Measurements from ENCODE around the gene MADCAM1. TPM values are rescaled to one million over a fixed set of nuclear protein-coding genes. Genes with fewer than 3 reads are reported as not detected.

Gene MADCAM1
- total RNA-seq, 4 donors from 2014 or later, result 0.34 to 0.57 TPM; not detected in 2

GRCh38 chr19:453606-454005 is 42.7 kb upstream of the MADCAM1 start:
- intact Hi-C loops (cut with DNase I; ENCODE audit: low total_unique reads), result no loop called here
- no peak overlapping the region for H3K4me3 ChIP-seq (ENCODE audit: low read depth, poor library complexity, severe bottlenecking)
- 93 to 95% methylated on average over 22 of the region's 22 CpGs for WGBS, 2 donors
- no peak for DNase-seq (ENCODE audit: low spot score in 2 of 2)
- no peak for TF ChIP-seq POLR2A (IDR thresholded peaks at IDR 0.05)

- no peak for TF ChIP-seq POLR2A (IDR thresholded peaks at IDR 0.05)
- no peak for TF ChIP-seq CTCF (IDR thresholded peaks at IDR 0.05)
- H3K4me3 ChIP-seq (ENCODE audit: low read depth, poor library complexity, severe bottlenecking), result no peak overlapping the region
- no peak for DNase-seq (ENCODE audit: low spot score in 2 of 2)
- 95 to 97% methylated on average over 39 of the region's 39 CpGs for WGBS, 2 donors
- intact Hi-C loops (cut with DNase I; ENCODE audit: low total_unique reads), result no loop called here
Measured at GRCh38 chr19:455031-455705, 41.1 kb upstream of the MADCAM1 start.

- intact Hi-C loops (cut with DNase I; ENCODE audit: low total_unique reads), result no loop called here
- TF ChIP-seq CTCF (IDR thresholded peaks at IDR 0.05), result no peak
- no peak for TF ChIP-seq POLR2A (IDR thresholded peaks at IDR 0.05)
- no peak overlapping the region for H3K4me3 ChIP-seq (ENCODE audit: low read depth, poor library complexity, severe bottlenecking)
- no peak for DNase-seq (ENCODE audit: low spot score in 2 of 2)
- WGBS, 2 donors, result 90 to 93% methylated on average over 29 to 31 of the region's 31 CpGs
Measured at GRCh38 chr19:455851-456546, 40.3 kb upstream of the MADCAM1 start.

- intact Hi-C loops (cut with DNase I; ENCODE audit: low total_unique reads), result no loop called here
- no peak for DNase-seq (ENCODE audit: low spot score in 2 of 2)
- WGBS, 2 donors, result 86 to 89% methylated on average over 18 of the region's 18 CpGs
- no peak overlapping the region for H3K4me3 ChIP-seq (ENCODE audit: low read depth, poor library complexity, severe bottlenecking)
- TF ChIP-seq CTCF (IDR thresholded peaks at IDR 0.05) (no peak), POLR2A (IDR thresholded peaks at IDR 0.05) (no peak)
Measured at GRCh38 chr19:456547-457110, 39.7 kb upstream of the MADCAM1 start.

GRCh38 chr19:457636-458035 is 38.6 kb upstream of the MADCAM1 start:
- TF ChIP-seq CTCF (IDR thresholded peaks at IDR 0.05), result no peak
- TF ChIP-seq POLR2A (IDR thresholded peaks at IDR 0.05), result no peak
- whole genome bisulfite sequencing, 2 donors, result 96% methylated on average over 30 of the region's 30 CpGs
- intact Hi-C loops (cut with DNase I; ENCODE audit: low total_unique reads), result no loop called here
- no peak overlapping the region for H3K4me3 ChIP-seq (ENCODE audit: low read depth, poor library complexity, severe bottlenecking)
- DNase-seq (ENCODE audit: low spot score in 2 of 2), result no peak

Measured in lower leg skin (tissue), 4 donors.